ENCODE measurements around the gene IL37. TPM values are rescaled to one million over a fixed set of nuclear protein-coding genes. Genes with fewer than 3 reads are reported as not detected.

Gene IL37
- total RNA-seq, 1 experiment from 2014 or later = not detected

GRCh38 chr2:112867701-112868631 is 43.0 kb upstream of the IL37 start:
- Mint-ChIP-seq H3K4me3 (no peak overlapping the region), H3K27me3 (ENCODE audit: low read depth) (no peaks in the 10 kb centered on the region), H3K36me3 (ENCODE audit: insufficient read depth in 1 of 3, low read depth in 3 of 3) (peaks cover 23 to 43% (median 34%) of the 10 kb centered on the region in 3 experiments), H3K27ac (no peak overlapping the region; a peak in 1 of 7 replicates), H3K4me1 (peaks cover 13% of the 10 kb centered on the region in 2 experiments), H3K9me3 (peaks cover 40 to 47% of the 10 kb centered on the region in 2 experiments)
- no peak overlapping the region for H2BK20ac ChIP-seq (ENCODE audit: low read depth, low read length, poor library complexity, severe bottlenecking)
- no peaks in the 10 kb centered on the region for H3K27me3 ChIP-seq (ENCODE audit: insufficient read depth, low read length)
- no peak overlapping the region for H3K56ac ChIP-seq (ENCODE audit: insufficient read length, low read depth, low read length)
- no peak for DNase-seq
- no peak overlapping the region for H2BK120ac ChIP-seq (ENCODE audit: low read depth, low read length, poor library complexity, severe bottlenecking)
- no CpG with 5 or more reads among the region's 7 CpGs for WGBS (ENCODE audit: extremely low coverage, insufficient read length, low lambda C conversion rate)
- no peak overlapping the region for H3K4me2 ChIP-seq (ENCODE audit: insufficient read depth, insufficient read length, low read length)
- no peak overlapping the region for H3T11ph ChIP-seq (ENCODE audit: low read length)
- no peak overlapping the region for H3K23ac ChIP-seq (ENCODE audit: insufficient read length, low read depth, low read length)
- no peaks in the 10 kb centered on the region for H3K23me2 ChIP-seq (ENCODE audit: insufficient read length, low read depth, low read length, poor library complexity, severe bottlenecking)
- no peak overlapping the region for H2AK5ac ChIP-seq (ENCODE audit: insufficient read length, low read length)
- H2BK15ac ChIP-seq (ENCODE audit: low read depth, low read length) = no peak overlapping the region
- H2BK12ac ChIP-seq (ENCODE audit: insufficient read length, low read depth, low read length) = no peak overlapping the region
- no peak overlapping the region for H3K9ac ChIP-seq (ENCODE audit: extremely low read depth, insufficient read length, low read length)
- H3K27ac ChIP-seq (ENCODE audit: insufficient read length, low read depth, low read length) = no peak overlapping the region
- H3K79me1 ChIP-seq (ENCODE audit: insufficient read depth, low read depth, low read length, poor library complexity, severe bottlenecking) = no peaks in the 10 kb centered on the region
- H4K91ac ChIP-seq (ENCODE audit: insufficient read length, low read depth, low read length) = no peak overlapping the region
- no peaks in the 10 kb centered on the region for H3K79me2 ChIP-seq (ENCODE audit: insufficient read depth, low read length)
- H2AFZ ChIP-seq (ENCODE audit: low read length) = no peak overlapping the region
- no peak overlapping the region for H3K4ac ChIP-seq (ENCODE audit: low read depth, low read length)
- H4K5ac ChIP-seq (ENCODE audit: insufficient read length, low read depth, low read length) = no peak overlapping the region
- H3K9me3 ChIP-seq (ENCODE audit: control insufficient read depth, low read depth, low read length) = peaks cover 36% of the 10 kb centered on the region
- H3K14ac ChIP-seq (ENCODE audit: insufficient read depth, low read length) = no peak overlapping the region
- no peak overlapping the region for H2BK5ac ChIP-seq (ENCODE audit: insufficient read length, low read length)
- no peak overlapping the region for H3K18ac ChIP-seq (ENCODE audit: insufficient read length, low read depth, low read length)
- TF ChIP-seq, protein P1, sequence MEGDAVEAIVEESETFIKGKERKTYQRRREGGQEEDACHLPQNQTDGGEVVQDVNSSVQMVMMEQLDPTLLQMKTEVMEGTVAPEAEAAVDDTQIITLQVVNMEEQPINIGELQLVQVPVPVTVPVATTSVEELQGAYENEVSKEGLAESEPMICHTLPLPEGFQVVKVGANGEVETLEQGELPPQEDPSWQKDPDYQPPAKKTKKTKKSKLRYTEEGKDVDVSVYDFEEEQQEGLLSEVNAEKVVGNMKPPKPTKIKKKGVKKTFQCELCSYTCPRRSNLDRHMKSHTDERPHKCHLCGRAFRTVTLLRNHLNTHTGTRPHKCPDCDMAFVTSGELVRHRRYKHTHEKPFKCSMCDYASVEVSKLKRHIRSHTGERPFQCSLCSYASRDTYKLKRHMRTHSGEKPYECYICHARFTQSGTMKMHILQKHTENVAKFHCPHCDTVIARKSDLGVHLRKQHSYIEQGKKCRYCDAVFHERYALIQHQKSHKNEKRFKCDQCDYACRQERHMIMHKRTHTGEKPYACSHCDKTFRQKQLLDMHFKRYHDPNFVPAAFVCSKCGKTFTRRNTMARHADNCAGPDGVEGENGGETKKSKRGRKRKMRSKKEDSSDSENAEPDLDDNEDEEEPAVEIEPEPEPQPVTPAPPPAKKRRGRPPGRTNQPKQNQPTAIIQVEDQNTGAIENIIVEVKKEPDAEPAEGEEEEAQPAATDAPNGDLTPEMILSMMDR (conservative IDR thresholded peaks at IDR 0.05) = no peak
- no peak overlapping the region for H4K8ac ChIP-seq (replicated peaks; ENCODE audit: insufficient read length, low read depth, low read length)
- H3K4me1 ChIP-seq (ENCODE audit: insufficient read depth, low read length) = peaks cover 7% of the 10 kb centered on the region; the same call in 1 of the 2 replicates
- H4K20me1 ChIP-seq (ENCODE audit: control insufficient read depth, insufficient read depth, insufficient read length) = no peaks in the 10 kb centered on the region

All from H9 (cell line).